NCI-H2227 (cell line): Measurements from ENCODE around the gene SEMA3G.

Source experiments
- DNase-seq: peaks from one replicate; lab custom pipeline; 2025; ENCODE audit not compliant: unreplicated experiment; lab: John Stamatoyannopoulos, UW

SEMA3G gene

GRCh38 chr3:52479877-52480575, 35.1 kb upstream of the SEMA3G start:
- DNase-seq, result no peak

- no peak for DNase-seq
Measured at GRCh38 chr3:52479037-52479876, 34.4 kb upstream of the SEMA3G start.

GRCh38 chr3:52477796-52478095, 32.8 kb upstream of the SEMA3G start:
- no peak for DNase-seq

GRCh38 chr3:52477076-52477795, 32.3 kb upstream of the SEMA3G start:
- no peak for DNase-seq

- DNase-seq, result no peak
Measured at GRCh38 chr3:52473026-52473425, 28.1 kb upstream of the SEMA3G start.

- no peak for DNase-seq
Measured at GRCh38 chr3:52472239-52473000, 27.5 kb upstream of the SEMA3G start.

- no peak for DNase-seq
Measured at GRCh38 chr3:52471371-52472238, 26.7 kb upstream of the SEMA3G start.

GRCh38 chr3:52470920-52471319, 26.0 kb upstream of the SEMA3G start:
- no peak for DNase-seq

GRCh38 chr3:52469001-52469400, 24.1 kb upstream of the SEMA3G start:
- no peak for DNase-seq

GRCh38 chr3:52468336-52468735, 23.4 kb upstream of the SEMA3G start:
- DNase-seq, result no peak

- DNase-seq, result no peak
Measured at GRCh38 chr3:52463416-52463815, 18.5 kb upstream of the SEMA3G start.

GRCh38 chr3:52461874-52462273, 17.0 kb upstream of the SEMA3G start:
- DNase-seq, result no peak

GRCh38 chr3:52458770-52459545, 14.1 kb upstream of the SEMA3G start:
- DNase-seq, result no peak

- no peak for DNase-seq
Measured at GRCh38 chr3:52458031-52458760, 13.3 kb upstream of the SEMA3G start.

GRCh38 chr3:52456800-52457183, 11.9 kb upstream of the SEMA3G start:
- no peak for DNase-seq

GRCh38 chr3:52456169-52456799, 11.4 kb upstream of the SEMA3G start:
- DNase-seq, result peak; percentile 30

GRCh38 chr3:52455283-52456168, 10.6 kb upstream of the SEMA3G start, which contains the start of gene NISCH:
NISCH (plus strand) TSS chr3:52455604; CDS start chr3:52455642, 38 bp downstream.
- DNase-seq, result peak; percentile 88
